ENCODE measurements around the gene VSIG10.

GRCh38 chr12:118151755-118152154 lies 47.9 kb upstream of the VSIG10 start:
- no peak for TF ChIP-seq CTCF (conservative IDR thresholded peaks at IDR 0.05; ENCODE audit: low read depth, low read length)
- TF ChIP-seq MXI1 (IDR thresholded peaks at IDR 0.05; ENCODE audit: borderline replicate concordance, low read depth, low read length): no peak
- no peak for TF ChIP-seq POLR2A (IDR thresholded peaks at IDR 0.05; ENCODE audit: low read depth, low read length)
- TF ChIP-seq RAD21 (IDR thresholded peaks at IDR 0.05; ENCODE audit: low read length): no peak
- no peak for TF ChIP-seq RCOR1 (IDR thresholded peaks at IDR 0.05; ENCODE audit: insufficient replicate concordance, low read length)
- no peak for TF ChIP-seq SMC3 (IDR thresholded peaks at IDR 0.05; ENCODE audit: low read depth, low read length)
- no peak for TF ChIP-seq RFX5 (IDR thresholded peaks at IDR 0.05; ENCODE audit: low read depth, low read length)
- no peak for TF ChIP-seq BHLHE40 (IDR thresholded peaks at IDR 0.05; ENCODE audit: low read depth, low read length)
- TF ChIP-seq MAZ (IDR thresholded peaks at IDR 0.05; ENCODE audit: borderline replicate concordance, low read depth, low read length): no peak
- no peak for TF ChIP-seq CHD1 (IDR thresholded peaks at IDR 0.05; ENCODE audit: low read depth, low read length)

Measured in IMR-90 (cell line).